Renal cortical epithelial cell (primary cell): ENCODE data around the gene EFNA1. TPM values are rescaled to one million over a fixed set of nuclear protein-coding genes. Genes with fewer than 3 reads are reported as not detected.
A peak's percentile ranks its signal among the peaks of the same experiment; 100 is the strongest.
"Not testable (repeated sequence)": the region's sequence is repeated elsewhere in the genome, so short reads cannot be mapped to it uniquely, and the experiment has no call there.

Source experiments
- DNase-seq: peaks from one replicate; pipeline ENCODE4 v3.0.0-alpha.2; 2011; ENCODE audit warnings: low read depth
- total RNA-seq: library from RNA; depleted of rRNA; stranded (reverse); fragments of >200 nt; gene quantifications from 2 replicates; pipeline ENCODE4 v1.2.3, GENCODE V29; 2014

The EFNA1 gene
- total RNA-seq, 1 donor from 2014 or later, result 68.3 TPM

DNA sequence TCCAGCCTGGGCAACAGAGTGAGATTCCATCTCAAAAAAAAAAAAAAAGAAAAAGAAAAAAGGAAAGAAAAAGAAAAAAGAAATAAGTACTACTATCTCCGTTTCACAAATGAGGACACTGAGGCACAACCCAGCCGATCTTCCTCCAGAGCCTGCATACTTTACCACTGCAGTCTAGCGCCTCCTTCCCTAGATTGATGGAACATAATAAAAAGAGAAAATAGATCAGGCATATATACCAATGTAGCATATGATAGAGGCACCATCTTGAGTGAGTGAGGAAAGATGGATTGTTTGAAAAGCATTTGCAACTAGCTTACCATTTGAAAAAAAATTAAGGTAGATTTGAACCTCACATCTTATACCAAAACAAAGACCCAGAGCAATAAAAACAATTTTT is 17.8 kb downstream of the EFNA1 start:
- no peak for DNase-seq

DNA sequence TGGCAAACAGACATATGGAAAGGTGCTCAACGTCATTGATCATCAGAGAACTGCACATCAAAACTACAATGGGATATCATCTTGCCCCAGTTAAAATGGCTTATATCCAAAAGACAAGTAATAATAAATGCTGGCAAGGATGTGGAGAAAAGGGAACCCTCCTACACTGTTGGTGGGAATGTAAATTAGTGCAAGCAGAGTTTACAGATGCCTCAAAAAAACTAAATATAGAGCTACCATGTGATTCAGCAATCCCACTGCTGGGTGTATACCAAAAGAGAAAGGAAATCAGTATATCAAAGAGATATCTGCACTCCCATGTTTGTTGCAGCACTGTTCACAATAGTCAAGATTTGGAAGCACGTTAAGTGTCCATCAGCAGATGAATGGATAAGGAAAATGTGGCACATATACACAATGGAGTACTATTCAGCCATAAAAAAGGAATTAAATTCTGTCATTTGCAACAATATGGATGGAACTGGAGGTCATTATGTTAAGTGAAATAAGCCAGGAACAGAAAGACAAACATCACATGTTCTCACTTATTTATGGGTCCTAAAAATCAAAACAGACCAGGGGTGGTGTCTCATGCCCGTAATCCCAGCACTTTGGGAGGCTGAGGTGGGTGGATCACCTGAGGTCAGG is 28.4 kb downstream of the EFNA1 start:
- DNase-seq, result not testable (repeated sequence)

DNA sequence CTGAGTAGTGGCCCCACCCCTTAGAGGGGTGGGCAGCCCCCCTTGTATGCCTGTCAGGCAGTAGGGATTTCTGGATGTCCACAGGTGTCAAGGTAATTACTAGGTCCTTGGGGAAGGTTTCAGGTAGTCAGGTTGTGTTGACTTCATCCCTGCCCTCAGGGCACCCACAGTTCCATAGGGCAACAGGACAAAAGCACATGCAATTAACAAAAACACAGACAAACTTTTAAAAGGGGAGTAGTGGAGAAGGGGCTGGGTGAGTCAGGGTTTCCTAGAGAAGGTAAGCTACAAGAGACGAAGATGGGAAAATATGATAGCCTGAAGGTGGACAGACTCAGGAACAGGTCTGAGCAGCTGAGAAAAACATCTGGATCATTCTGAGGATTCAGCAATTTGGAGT is 31.3 kb downstream of the EFNA1 start:
- no peak for DNase-seq

DNA sequence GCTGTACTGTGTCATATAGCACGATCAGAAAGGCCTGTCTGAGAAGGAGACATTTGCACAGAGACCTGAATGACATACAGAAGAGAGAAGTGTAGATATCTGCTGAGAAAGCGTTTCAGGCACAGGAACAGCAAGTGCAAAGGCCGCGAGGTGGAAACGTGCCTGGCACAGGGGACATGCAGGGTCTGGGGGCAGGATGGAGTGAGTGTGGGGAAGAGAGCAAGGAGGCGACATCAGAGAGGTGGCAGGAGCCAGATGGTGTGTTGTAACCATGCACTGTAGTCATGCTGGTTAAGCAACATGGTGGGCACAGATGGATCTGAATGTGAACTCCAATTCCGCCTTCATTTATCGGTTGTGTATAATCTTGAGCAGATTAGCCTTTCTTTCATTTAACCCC is 32.5 kb downstream of the EFNA1 start:
- DNase-seq, result no peak

DNA sequence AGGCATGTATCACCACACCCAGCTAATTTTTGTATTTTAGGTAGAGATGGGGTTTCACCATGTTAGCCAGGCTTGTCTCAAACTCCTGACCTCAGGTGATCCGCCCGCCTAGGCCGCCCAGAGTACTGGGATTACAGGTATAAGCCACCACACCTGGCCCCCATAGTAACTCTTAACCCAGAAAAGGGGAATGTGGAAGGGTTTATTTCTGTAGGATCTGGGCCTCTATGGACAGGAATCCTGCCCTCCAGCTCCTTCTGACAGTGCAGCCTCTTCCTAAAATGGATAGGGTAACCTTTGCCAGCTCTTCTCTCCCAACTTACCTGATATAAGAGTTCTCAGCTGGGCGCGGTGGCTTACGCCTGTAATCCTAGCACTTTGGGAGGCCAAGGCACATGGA is 35.0 kb downstream of the EFNA1 start:
- not testable (repeated sequence) for DNase-seq

DNA sequence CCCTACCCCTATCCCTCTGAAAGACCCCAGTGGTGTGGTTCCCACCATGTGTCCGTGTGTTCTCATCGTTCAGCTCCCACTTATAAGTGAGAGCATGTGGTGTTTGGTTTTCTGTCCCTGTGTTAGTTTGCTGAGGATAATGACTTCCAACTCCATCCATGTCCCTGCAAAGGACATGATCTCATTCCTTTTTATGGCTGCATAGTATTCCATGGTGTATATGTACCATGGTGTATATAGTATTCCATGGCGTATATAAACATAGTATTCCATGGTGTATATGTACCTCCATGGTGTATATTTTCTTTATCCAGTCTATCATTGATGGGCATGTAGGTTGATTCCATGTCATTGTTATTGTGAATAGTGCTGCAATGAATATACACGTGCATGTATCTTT is 36.1 kb downstream of the EFNA1 start:
- not testable (repeated sequence) for DNase-seq

DNA sequence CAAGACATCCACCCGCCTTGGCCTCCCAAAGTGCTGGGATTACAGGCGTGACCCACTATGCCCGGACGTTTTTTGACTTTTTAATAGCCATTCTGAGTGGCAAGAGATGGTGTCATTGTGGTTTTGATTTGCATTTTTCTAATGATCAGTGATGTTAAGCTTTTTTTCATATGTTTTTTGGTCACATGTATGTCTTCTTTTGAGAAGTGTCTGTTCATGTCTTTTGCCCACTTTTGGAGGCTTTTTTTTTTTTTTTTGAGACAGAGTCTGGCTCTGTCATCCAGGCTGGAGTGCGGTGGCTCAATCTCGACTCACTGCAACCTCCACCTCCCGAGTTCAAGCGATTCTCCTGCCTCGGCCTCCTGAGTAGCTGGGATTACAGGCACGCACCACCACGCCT is 36.9 kb downstream of the EFNA1 start:
- DNase-seq, result not testable (repeated sequence)

DNA sequence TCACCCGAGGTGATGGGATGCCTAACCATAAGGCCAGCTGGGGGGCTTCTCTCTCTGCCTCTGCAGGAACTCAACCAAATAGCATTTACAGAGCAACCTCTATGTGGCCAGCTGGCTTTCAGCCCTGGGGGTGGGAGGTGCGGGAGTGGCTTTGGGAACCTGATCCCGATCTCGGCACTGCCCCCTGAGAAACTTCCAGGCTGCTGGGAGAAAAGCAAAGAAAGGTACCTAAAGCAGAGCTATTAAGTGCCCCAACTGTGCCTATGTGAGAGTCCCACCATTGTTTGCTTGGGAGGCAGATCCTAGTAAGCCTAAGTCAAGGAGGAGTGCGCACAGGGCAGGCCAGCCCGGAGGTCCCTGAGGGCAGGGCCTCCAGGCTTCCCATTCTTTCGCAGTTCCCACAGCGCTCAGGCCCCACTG is 38.4 kb downstream of the EFNA1 start:
- DNase-seq, result no peak

DNA sequence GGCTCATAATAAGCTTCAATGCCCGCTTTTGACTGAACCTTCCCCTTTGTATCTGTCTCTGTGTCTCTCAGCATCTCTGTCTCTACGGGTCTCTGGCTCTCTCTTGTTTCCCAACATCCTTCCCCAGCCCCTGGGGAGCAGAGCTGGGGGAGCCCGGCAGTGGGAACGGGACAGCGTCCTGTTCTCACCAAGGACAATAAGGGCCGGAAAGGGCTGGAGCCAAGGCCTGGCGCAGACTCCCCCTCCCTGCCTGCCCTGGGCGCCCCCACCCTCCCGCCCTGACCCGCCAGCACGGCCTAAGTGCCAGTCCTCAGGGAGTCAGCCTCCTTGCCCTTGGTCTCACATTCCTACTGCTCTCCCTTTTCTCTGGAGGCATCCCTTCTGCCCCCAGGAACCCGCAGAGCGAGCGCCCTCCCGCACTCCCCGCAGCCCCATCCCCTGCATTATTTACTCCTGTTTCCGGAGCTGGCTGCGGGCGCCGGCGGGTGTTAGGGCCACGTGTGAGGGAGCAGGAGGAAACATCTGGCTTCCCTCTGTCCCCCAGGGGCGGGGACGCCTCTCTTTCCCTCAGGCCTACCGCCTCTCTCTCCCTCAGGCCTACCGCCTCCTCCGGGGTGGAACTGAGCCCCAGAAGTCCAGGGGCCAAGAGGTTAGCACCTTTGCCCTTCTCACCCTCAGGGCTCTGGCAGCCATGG is 38.9 kb downstream of the EFNA1 start:
- no peak for DNase-seq

DNA sequence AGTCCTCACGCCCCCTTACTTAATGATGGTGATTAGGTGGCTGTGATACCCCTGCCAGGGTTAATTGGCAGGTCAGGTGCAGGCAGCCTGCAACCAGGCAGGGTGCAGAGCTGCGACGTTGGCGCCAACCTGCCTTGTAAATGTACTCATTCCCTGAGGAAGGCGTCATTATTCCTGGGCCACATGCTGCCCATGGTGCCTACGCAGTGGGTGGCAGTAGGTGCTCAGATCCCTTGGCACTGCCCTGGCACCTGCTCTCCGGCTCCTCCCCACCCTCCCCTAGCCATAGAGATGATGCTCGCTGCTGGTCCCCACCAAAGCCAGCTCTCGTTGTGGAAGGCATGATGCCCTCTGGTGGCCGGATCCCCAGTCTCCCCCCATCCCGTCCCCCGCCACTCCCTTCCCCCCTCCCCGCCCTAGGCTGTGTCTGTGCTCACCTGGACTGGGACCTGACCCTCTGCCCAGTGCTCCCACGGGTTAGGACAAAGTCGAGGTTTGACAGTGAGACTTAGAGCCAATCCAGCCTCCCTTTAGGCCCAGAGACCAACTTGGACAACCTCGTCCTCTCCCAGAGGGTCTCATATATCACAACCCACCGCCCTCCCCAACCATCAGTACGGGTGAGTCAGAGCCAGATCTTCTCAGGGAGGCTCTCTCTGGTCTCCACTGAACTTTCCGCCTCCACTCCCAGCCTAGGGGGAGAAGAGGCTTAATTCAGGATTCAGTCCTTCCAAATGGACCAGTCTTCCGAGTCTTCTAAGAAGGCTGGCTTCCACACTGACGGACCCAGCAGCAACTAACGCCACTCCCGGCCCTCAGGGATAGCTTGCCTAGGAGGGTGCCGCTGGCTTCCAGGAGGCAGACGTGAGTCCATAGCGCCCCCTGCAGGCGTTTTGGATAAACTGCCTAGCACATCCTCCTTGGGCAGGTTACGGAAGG is 39.8 kb downstream of the EFNA1 start:
- DNase-seq, result peak; percentile 72

DNA sequence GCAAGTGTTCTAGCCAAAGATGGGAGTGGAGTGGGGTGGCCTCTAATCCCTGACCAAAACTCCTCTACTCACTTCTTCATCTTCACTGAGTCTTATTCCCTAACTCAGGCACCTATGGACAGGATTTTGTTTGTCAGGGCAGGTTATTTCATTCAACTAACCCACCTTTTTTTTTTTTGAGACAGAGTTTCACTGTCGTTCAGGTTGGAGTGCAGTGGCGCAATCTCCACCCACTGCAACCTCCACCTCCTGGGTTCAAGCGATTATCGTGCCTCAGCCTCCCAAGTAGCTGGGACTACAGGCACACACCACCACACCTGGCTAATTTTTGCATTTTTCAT is 40.4 kb downstream of the EFNA1 start:
- DNase-seq, result not testable (repeated sequence)

DNA sequence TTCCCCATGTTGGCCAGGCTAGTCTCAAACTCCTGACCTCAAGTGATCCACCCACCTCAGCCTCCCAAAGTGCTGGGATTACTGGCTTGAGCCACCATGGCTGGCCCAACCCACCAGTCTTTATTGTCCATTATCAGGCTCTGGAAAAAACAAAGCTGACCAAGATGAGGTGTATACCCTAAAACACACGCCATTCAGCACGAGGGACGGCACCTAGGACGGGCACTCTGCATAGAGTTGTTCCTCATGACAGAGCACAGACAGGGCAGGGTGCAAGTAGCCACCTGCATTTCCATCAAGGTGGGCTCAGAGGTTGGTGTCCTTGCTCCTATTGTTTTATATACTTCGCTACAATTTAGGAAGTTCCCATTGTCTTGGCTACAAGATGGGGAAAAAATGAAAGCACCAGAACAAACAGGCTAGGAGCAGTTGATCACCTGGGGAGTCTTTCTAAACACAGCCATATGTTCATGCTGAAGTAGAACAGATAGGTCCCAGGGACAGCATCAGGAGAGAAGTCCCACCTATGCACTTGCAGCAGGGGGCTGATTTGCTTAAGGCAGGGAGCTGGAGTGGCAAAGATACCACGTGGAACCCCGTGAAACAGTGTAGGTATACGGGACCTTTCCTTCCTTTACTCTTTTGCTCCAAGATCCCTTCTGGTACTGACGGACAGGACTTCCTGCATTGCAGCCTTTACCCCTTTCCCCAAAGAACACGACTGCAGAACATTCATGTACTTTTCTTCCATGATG is 41.0 kb downstream of the EFNA1 start:
- no peak for DNase-seq

DNA sequence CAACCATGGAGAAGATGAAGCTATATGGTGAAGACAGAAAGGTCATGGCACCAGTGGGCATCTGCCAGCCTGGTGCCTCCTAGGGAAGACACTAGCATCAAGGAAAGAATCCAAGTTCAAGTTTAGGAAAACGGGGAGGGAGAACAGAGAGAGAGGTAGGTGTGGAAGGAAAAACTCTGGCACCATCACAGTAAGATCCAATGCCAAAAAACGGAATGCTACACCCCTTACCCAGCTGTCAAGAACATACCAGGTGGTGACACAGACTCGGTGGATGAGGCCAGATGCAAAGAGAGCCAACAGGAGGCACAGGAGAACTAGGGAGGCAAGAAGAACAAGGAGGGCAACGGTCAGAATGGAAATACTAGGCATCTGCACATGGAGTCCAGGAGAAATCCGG is 41.9 kb downstream of the EFNA1 start:
- DNase-seq, result no peak

DNA sequence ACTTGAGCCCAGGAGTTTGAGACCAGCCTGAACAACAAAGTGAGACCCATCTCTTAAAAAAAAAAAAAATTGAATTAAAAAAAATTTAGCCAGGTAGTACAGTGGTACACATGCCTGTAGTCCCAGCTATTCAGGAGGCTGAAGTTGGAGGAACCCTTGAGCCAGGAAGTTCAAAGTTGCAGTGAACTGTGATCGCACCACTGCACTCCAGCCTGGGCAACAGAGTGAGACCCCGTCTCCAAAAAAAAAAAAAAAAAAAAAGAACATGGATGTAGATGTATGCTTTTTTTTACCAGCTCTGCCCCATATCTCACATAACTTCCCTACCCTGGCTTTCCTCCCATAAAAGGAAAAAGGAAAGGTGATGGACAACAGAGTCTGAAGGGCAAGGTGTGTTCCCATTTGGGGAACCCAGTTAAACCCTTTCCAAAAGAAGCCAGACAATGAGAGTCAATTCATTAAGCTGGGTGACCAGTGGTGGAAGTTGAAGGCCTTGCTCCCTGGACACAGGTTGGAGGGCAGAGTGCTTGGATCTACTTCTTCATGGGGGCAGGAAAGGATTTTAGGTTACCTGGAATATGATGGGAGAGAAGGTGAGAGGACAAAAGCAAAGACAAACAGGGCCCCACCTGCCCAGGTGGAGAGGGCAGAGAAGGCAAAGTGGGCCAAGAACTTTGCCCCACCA is 42.6 kb downstream of the EFNA1 start:
- no peak for DNase-seq

DNA sequence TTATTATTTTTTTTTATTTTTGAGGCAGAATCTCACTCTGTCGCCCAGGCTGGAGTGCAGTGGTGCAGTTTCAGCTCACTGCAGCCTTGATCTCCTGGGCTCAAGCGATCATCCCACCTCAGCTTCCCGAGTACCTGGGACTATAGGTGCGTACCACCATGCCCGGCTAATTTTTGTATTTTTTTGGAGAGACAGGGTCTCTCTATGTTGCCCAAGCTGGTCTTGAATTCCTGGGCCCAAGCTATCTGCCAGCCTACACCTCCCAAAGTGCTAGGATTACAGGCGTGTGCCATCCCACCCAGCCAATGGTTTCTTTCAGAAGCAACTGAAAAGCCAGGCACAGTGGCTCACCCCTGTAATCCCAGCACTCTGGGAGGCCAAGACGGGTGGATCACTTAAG is 43.1 kb downstream of the EFNA1 start:
- DNase-seq, result no peak

DNA sequence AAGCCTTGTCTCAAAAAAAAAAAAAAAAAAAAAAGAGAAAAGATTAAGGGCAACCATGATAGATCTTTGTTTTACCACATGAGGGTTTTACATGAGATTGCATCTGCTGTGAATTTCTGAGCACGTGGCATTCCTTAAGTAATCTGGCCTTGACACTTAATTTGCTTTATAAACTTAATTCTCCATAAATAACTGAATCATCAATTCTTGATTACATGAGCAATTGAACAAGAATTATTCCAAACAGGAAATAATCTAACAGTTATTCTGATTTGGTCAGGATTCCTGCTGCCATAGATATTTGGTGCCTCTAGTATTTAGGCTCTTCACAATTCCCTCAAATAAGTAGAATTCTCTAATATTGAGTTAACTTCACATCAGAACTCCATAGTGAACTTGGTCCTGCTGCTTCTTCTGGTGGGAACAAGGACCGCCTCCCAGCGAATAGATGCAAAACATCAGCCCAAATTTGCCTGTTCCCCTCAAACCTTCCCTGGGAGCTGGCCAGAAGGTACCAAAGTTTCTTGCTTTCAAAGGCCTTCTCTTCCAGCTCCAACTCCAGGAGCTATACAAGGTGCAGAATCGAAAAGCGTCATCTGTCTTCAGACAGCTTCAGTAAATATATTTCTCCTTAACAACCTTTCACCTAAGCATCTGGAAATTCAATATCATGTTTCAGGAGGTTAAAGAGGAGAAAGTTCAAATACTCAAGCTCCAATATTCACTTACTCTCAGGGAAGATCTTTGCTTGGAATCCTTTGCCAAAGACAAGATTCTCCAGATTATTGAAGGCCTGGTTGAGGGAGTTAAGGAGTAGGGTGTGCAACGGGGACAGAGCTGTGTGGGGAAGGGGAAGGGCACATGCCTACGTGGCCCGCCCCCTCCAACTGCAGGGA is 44.4 kb downstream of the EFNA1 start:
- DNase-seq, result no peak

DNA sequence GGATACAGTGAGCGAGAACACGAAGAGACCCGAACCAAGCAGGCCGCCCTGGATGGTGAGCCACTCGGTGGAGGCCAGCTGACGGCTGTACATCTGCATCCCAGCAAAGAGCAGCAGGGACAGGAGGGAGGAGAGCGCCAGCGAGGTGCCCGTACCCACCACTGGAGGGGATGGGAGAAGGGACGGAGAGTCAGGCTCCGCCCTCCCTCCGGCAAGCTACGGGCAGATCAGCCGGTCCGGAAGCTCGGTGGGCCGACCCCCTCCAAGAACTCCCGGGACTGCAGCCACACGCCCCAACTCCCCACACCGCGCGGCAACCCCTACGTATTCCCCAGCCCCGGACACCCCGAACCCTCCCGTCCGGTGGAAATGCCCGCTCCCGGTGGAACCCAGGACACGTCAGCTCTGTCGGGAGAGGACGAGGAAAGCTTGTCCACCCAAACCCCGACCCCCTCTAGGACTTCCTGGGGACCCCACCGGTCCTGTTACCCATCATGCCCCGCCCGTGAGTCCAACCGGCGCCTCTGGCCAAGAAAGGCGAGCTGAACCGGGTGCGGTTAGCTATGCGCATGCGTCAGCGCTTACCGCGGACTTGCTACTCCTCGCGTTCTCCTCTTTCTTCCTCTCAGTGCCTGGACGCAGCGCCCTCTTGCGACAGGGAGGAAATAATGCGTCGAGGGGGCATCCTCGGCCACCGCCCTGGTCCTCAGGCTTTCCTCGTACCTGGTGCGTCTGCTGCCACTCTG is 45.2 kb downstream of the EFNA1 start, which contains the start of gene KRTCAP2:
TSS of gene KRTCAP2 (minus strand) at position 573 of the 746 bp plus-strand sequence. CDS start at position 493, 80 bp downstream.
- peak; percentile 90 for DNase-seq

DNA sequence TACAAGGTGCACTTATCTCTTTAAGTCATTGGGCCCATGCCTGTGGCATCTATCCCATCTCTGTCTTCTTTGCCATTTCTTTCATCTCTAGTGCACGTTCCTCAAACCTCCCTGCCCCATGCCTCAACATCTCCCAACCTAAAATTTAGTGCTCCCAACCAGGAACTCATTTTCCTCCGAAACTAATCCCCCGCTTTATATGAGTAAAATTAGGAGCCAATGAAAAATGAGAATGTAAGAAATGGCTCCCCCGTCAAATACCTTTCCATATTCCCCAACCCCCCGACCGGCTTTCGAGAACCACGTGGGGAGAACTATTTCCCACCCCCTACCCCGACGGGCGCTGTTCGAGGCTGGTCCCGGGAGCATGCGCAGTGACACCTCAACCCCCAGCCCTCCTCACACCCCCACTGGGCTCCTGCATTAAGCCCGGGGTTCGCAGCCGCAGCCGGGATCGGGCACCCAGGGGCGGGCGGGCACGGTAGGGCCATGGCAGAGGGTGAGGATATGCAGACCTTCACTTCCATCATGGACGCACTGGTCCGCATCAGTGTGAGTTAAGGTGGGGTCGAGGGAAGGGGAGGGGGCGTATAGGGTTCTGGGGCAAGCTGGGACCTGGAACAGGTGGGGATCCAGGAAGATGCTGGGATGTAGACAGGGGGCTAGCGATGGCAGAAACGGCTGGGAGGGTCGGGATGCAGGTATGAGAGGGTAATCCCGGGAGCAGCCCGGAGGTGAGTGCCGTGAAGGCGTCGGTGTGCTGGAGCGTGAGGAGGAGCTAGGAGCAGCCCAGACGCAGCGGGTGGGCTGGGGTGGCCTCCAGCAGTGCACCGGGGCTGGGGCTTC is 46.0 kb downstream of the EFNA1 start, which contains the start of gene TRIM46:
TSS of gene TRIM46 (plus strand) at position 372 of the 846 bp plus-strand sequence. CDS start at position 490, 118 bp downstream.
- no peak for DNase-seq
